Spleen (tissue), 11 donors: Measurements from ENCODE around the gene CTSE. TPM values are rescaled to one million over a fixed set of nuclear protein-coding genes. Genes with fewer than 3 reads are reported as not detected.

Experiments used
- DNase-seq: peaks from one replicate; pipeline ENCODE4 v3.0.0-alpha.2; 2020
- H3K27ac ChIP-seq, 8 donors: fragments of 200-600 bp; sonication (generic) in 7 of 8; 1 replicate in 4 of 8; 2 replicates in 4 of 8; pipeline versions ENCODE4 v1.5.0 to v1.8.0; 2016 to 2021; ENCODE audit warnings: inconsistent platforms in 4 of 8, mild to moderate bottlenecking in 4 of 8, moderate library complexity in 1 of 8
- H3K27me3 ChIP-seq, 7 donors: fragments of 200-600 bp; sonication (generic) in 6 of 7; replicated peaks in 1 of 7; 1 replicate in 4 of 7; 2 replicates in 3 of 7; pipeline versions ENCODE4 v1.5.0 to v1.8.0; 2016 to 2021; ENCODE audit warnings: inconsistent platforms in 3 of 7, mild to moderate bottlenecking in 1 of 7
- H3K36me3 ChIP-seq, 6 donors: fragments of 200-600 bp; sonication (generic) in 5 of 6; 1 replicate in 4 of 6; 2 replicates in 2 of 6; pipeline versions ENCODE4 v1.5.0 to v1.8.0; 2016 to 2021; ENCODE audit warnings: inconsistent platforms in 2 of 6
- H3K4me1 ChIP-seq, 6 donors: fragments of 200-600 bp; sonication (generic) in 5 of 6; 1 replicate in 3 of 6; 2 replicates in 3 of 6; pipeline versions ENCODE4 v1.5.0 to v1.8.0; 2016 to 2021; ENCODE audit warnings: inconsistent platforms in 3 of 6
- H3K4me3 ChIP-seq, 8 donors: fragments of 200-600 bp; sonication (generic) in 7 of 8; 1 replicate in 4 of 8; 2 replicates in 4 of 8; pipeline versions ENCODE4 v1.5.0 to v1.8.0; 2016 to 2021; ENCODE audit warnings: inconsistent platforms in 4 of 8, mild to moderate bottlenecking in 4 of 8, moderate library complexity in 2 of 8
- H3K9me3 ChIP-seq, 8 donors: fragments of 200-600 bp; sonication (generic) in 7 of 8; 1 replicate in 4 of 8; 2 replicates in 4 of 8; pipeline versions ENCODE4 v1.5.0 to v1.8.0; 2016 to 2021; ENCODE audit warnings: inconsistent platforms in 4 of 8
- POLR2A ChIP-seq, 3 donors: fragments of 450-650 bp; IDR thresholded peaks; one replicate each; pipeline ENCODE4 v1.5.1; 2017; ENCODE audit warnings: antibody characterized with exemption in 3 of 3, mild to moderate bottlenecking in 1 of 3
- POLR2AphosphoS5 ChIP-seq, 3 donors: sonication (generic); formaldehyde crosslinking; IDR thresholded peaks; one replicate each; pipeline ENCODE4 v1.5.1; 2017; ENCODE audit warnings: antibody characterized with exemption in 3 of 3
- WGBS, 5 donors: extraction: QIAGEN DNeasy Blood & Tissue Kit in 3 of 5; methylation state at CpG; one replicate each; pipeline versions ENCODE4 v1.1.5 to v1.1.7; 2013 to 2018; 5-methylcytosine and 5-hydroxymethylcytosine counted together
- intact Hi-C: fragments of 100-400 bp; cut with DNase I; formaldehyde crosslinking; loops from one replicate; pipeline ENCODE4 v1.15.0; 2023; ENCODE audit warnings: low total_unique reads
- polyA plus RNA-seq, 3 donors: library from polyadenylated mRNA; stranded (reverse); fragments of 200-250 nt; gene quantifications; one replicate each; pipeline ENCODE4 v1.2.1, GENCODE V29; 2013
- total RNA-seq, 7 donors: library from RNA; depleted of rRNA in 3 of 7; stranded (reverse); fragments of >200 nt in 3 of 7; fragmentation: NEBNext Ultra II Directional in 4 of 7; extraction: Animal tissue kit (Norgen Biotek cat#: 25700) in 4 of 7; gene quantifications; one replicate each; pipeline versions ENCODE4 v1.1.0 to v1.2.1, GENCODE V29; 2016 to 2021
- TF ChIP-seq, protein P1 (sequence below), 11 experiments: fragments of 200-600 bp in 7 of 11; fragments of 450-650 bp in 4 of 11; sonication (generic) in 4 of 11; IDR thresholded peaks in 8 of 11; conservative IDR thresholded peaks in 3 of 11; 1 replicate in 7 of 11; 2 replicates in 4 of 11; pipeline versions ENCODE4 v1.4.0 to v1.8.0; 2016 to 2021; ENCODE audit warnings: antibody characterized with exemption in 11 of 11, inconsistent platforms in 4 of 11, mild to moderate bottlenecking in 1 of 11
- donor health status: healthy with polysubstance abuse.
- donor health status: DM: no; HTN: no; CAD: no; lungs with moderate emphysema.
- donor health status: DM: no; HTN: no; CAD: no.
- donor health status: Bipolar disorder and iron deficiency.
- donor health status: healthy.
- donor health status: DM: no; HTN: no; CAD: no.
- donor health status: DM: yes; HTN: yes; CAD: no.

Gene CTSE
- total and polyA plus RNA-seq, 10 donors: 0.06 to 0.66 (median 0.11) TPM; not detected in 5

DNA sequence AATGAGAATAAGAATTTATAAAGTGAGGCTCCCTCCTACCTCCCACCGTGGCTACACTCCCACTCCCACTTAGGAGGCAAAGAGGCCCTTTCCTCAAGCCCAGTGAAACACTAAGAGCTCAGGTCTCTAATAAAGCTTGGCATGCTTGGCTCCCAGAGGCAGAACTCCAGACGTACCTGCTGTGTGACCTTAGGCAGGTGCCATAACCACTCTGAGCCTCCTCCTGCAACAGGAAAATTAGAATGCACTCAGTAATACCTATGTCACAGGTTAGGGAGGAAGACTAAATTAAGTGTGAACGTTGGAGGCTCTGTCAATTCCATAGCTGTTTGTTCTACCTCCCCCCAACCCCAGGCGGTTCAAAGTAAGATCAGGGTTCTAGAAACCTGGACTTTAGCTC is 63.9 kb downstream of the CTSE start:
- 76 to 85% (median 81%) methylated on average over 4 of the region's 4 CpGs for WGBS, 5 donors
- H3K9me3 ChIP-seq: no peaks in the 10 kb centered on the region
- peaks cover 0 to 12% (median 0%) of the 10 kb centered on the region in 7 donors for H3K27me3 ChIP-seq
- DNase-seq: no peak
- peaks cover 0 to 22% (median 3%) of the 10 kb centered on the region in 6 donors for H3K4me1 ChIP-seq
- no peaks in the 10 kb centered on the region for H3K36me3 ChIP-seq
- intact Hi-C loops: no loop called here
- TF ChIP-seq, protein P1, sequence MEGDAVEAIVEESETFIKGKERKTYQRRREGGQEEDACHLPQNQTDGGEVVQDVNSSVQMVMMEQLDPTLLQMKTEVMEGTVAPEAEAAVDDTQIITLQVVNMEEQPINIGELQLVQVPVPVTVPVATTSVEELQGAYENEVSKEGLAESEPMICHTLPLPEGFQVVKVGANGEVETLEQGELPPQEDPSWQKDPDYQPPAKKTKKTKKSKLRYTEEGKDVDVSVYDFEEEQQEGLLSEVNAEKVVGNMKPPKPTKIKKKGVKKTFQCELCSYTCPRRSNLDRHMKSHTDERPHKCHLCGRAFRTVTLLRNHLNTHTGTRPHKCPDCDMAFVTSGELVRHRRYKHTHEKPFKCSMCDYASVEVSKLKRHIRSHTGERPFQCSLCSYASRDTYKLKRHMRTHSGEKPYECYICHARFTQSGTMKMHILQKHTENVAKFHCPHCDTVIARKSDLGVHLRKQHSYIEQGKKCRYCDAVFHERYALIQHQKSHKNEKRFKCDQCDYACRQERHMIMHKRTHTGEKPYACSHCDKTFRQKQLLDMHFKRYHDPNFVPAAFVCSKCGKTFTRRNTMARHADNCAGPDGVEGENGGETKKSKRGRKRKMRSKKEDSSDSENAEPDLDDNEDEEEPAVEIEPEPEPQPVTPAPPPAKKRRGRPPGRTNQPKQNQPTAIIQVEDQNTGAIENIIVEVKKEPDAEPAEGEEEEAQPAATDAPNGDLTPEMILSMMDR (IDR thresholded peaks at IDR 0.05 in 8 of 11, conservative IDR thresholded peaks at IDR 0.05 in 3 of 11): no peak
- TF ChIP-seq POLR2AphosphoS5 (IDR thresholded peaks at IDR 0.05) (no peak), POLR2A (IDR thresholded peaks at IDR 0.05) (no peak)
- H3K27ac ChIP-seq: no peak overlapping the region
- no peak overlapping the region for H3K4me3 ChIP-seq

Other genes starting within 250 kb of the CTSE start
- gene RAB29, start 248.4 kb downstream of the CTSE start, total RNA-seq: 10 to 100 TPM; 31.7 to 49.7 (median 43.8) TPM
- gene RAB29, start 248.4 kb downstream of the CTSE start, polyA plus RNA-seq: 10 to 100 TPM; 16.6 to 28.1 (median 21.2) TPM
- 10 to 100 TPM; 17.3 to 29.0 (median 22.9) TPM for gene SLC41A1, start 210.7 kb downstream of the CTSE start, total RNA-seq
- gene SLC41A1, start 210.7 kb downstream of the CTSE start, polyA plus RNA-seq: 1 to 10 TPM; 4.1 to 7.5 (median 5.8) TPM
- 1 to 10 TPM in 5 of 7 donors, under 1 TPM in 2; 0.28 to 2.9 (median 1.8) TPM for gene PM20D1, start 173.8 kb downstream of the CTSE start, total RNA-seq
- under 1 TPM in 2 of 3 donors, not detected in 1; 0.38 to 0.53 TPM for gene PM20D1, start 173.8 kb downstream of the CTSE start, polyA plus RNA-seq
- not detected for gene SLC26A9, start 80.4 kb downstream of the CTSE start, total RNA-seq
- gene SLC26A9, start 80.4 kb downstream of the CTSE start, polyA plus RNA-seq: under 1 TPM in 2 of 3 donors, not detected in 1; 0.02 to 0.03 TPM
- gene RAB7B, start 20.5 kb downstream of the CTSE start, total RNA-seq: 1 to 10 TPM in 6 of 7 donors, under 1 TPM in 1; 0.34 to 3.2 (median 2.6) TPM
- 1 to 10 TPM in 1 of 3 donors, under 1 TPM in 2; 0.67 to 2.0 (median 0.85) TPM for gene RAB7B, start 20.5 kb downstream of the CTSE start, polyA plus RNA-seq
- 1 to 10 TPM in 6 of 7 donors, under 1 TPM in 1; 0.94 to 6.2 (median 3.4) TPM for gene RHEX, start 29.3 kb upstream of the CTSE start, total RNA-seq
- 1 to 10 TPM in 2 of 3 donors, under 1 TPM in 1; 0.91 to 3.3 (median 1.2) TPM for gene RHEX, start 29.3 kb upstream of the CTSE start, polyA plus RNA-seq
- not detected for gene AVPR1B, start 93.5 kb upstream of the CTSE start, total RNA-seq
- not detected for gene AVPR1B, start 93.5 kb upstream of the CTSE start, polyA plus RNA-seq
- 10 to 100 TPM in 1 of 7 donors, 1 to 10 TPM in 6; 3.9 to 20.6 (median 7.3) TPM for gene FAM72A, start 178.9 kb upstream of the CTSE start, total RNA-seq
- 1 to 10 TPM; 4.6 to 9.1 (median 7.8) TPM for gene FAM72A, start 178.9 kb upstream of the CTSE start, polyA plus RNA-seq
- 100 to 1,000 TPM in 5 of 7 donors, 10 to 100 TPM in 2; 85.7 to 174 (median 122) TPM for gene SRGAP2, start 179.6 kb upstream of the CTSE start, total RNA-seq
- gene SRGAP2, start 179.6 kb upstream of the CTSE start, polyA plus RNA-seq: 10 to 100 TPM; 11.9 to 31.6 (median 14.6) TPM